Measurements from ENCODE around the gene ABCA3.
"Not testable (repeated sequence)": the region's sequence is repeated elsewhere in the genome, so short reads cannot be mapped to it uniquely, and the experiment has no call there.

The ABCA3 gene

DNA sequence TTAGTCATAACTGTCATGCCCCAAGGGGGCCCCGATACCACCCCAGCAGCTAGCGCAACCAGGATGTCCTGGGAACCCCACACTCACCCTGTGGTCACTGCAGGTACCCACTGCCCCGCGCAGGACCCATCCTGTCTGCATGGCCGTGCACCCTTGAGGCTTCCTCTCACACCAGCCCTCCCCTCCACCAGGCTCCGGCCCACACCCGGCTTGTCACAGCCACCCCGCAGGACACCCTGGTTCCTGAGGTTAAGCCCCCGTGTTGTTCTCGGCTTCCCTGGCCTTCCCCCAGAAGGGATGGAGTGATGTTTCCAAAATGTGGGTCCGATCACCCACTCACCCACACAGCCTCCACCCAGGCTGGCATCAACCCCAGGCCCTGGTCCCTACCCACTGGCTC lies 96.7 kb downstream of the ABCA3 start:
- Histone ChIP-seq H3K4me3 (no peak overlapping the region), H3K4me1 (no peaks in the 10 kb centered on the region), H3K27ac (no peak overlapping the region), H3K36me3 (peaks cover 43 to 78% (median 45%) of the 10 kb centered on the region in 3 donors), H3K9me3 (no peaks in the 10 kb centered on the region), H3K27me3 (no peaks in the 10 kb centered on the region)
- no peak for DNase-seq
- TF ChIP-seq, protein P1, sequence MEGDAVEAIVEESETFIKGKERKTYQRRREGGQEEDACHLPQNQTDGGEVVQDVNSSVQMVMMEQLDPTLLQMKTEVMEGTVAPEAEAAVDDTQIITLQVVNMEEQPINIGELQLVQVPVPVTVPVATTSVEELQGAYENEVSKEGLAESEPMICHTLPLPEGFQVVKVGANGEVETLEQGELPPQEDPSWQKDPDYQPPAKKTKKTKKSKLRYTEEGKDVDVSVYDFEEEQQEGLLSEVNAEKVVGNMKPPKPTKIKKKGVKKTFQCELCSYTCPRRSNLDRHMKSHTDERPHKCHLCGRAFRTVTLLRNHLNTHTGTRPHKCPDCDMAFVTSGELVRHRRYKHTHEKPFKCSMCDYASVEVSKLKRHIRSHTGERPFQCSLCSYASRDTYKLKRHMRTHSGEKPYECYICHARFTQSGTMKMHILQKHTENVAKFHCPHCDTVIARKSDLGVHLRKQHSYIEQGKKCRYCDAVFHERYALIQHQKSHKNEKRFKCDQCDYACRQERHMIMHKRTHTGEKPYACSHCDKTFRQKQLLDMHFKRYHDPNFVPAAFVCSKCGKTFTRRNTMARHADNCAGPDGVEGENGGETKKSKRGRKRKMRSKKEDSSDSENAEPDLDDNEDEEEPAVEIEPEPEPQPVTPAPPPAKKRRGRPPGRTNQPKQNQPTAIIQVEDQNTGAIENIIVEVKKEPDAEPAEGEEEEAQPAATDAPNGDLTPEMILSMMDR (IDR thresholded peaks at IDR 0.05) = no peak
- intact Hi-C loops (cut with DNase I; ENCODE audit: low total_unique reads) = no loop called here

DNA sequence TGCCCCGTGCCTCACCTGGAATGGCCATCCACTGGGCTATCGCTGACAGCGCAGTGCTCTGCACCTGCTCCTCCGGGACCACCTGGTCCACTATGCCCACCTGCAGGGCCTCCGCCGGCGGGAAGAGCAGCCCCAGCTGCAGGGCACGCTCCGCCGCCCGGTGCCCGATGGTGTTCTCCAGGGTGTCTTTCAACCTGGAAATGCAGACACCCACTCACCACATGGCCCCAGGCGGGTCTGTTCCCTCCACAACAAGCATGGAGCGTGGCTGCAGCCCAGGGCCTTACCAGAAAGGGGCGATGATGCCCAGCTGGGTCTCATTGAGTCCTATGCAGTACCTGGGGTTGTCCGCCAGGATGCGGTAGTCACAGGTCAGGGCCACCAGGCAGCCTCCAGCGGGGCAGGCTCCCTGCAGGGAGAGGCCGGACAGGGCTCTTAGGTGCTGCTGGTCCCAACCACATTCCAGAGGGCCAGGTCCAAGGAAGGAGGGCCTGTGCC lies 97.4 kb downstream of the ABCA3 start:
- Histone ChIP-seq H3K4me1 (no peaks in the 10 kb centered on the region), H3K27me3 (peaks cover 0 to 1% of the 10 kb centered on the region in 2 donors), H3K36me3 (peaks cover 43 to 78% (median 45%) of the 10 kb centered on the region in 3 donors), H3K9me3 (no peaks in the 10 kb centered on the region), H3K4me3 (no peak overlapping the region), H3K27ac (no peak overlapping the region)
- intact Hi-C loops (cut with DNase I; ENCODE audit: low total_unique reads) = no loop called here
- TF ChIP-seq, protein P1 (IDR thresholded peaks at IDR 0.05) = no peak
- DNase-seq = no peak

DNA sequence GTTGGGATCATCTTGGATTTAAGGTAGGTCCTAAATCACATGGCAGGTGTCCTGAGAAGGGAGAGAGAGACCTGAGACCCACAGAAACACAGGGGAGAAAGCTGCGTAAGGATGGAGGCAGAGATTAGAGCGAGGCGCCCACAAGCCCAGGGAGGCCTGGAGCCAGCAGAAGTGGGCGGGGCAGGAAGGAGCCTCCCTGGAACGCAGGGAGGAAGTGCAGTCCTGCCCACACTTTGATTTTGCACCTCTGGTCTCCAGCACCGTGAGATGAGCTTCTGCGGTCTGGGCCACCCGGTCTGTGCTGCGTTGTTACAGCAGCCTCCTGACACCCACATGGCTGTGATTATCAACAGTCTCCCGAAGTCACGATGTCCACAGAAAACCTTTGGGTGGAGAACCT lies 97.9 kb downstream of the ABCA3 start:
- no peak overlapping the region for H3K27ac ChIP-seq
- DNase-seq = no peak
- peaks cover 43 to 78% (median 45%) of the 10 kb centered on the region in 3 donors for H3K36me3 ChIP-seq
- intact Hi-C loops (cut with DNase I; ENCODE audit: low total_unique reads) = no loop called here
- H3K27me3 ChIP-seq = peaks cover 0 to 6% of the 10 kb centered on the region in 2 donors
- H3K9me3 ChIP-seq = no peaks in the 10 kb centered on the region
- TF ChIP-seq, protein P1 (IDR thresholded peaks at IDR 0.05) = no peak
- peaks cover 0 to 5% (median 2%) of the 10 kb centered on the region in 4 donors for H3K4me1 ChIP-seq
- no peak overlapping the region for H3K4me3 ChIP-seq

DNA sequence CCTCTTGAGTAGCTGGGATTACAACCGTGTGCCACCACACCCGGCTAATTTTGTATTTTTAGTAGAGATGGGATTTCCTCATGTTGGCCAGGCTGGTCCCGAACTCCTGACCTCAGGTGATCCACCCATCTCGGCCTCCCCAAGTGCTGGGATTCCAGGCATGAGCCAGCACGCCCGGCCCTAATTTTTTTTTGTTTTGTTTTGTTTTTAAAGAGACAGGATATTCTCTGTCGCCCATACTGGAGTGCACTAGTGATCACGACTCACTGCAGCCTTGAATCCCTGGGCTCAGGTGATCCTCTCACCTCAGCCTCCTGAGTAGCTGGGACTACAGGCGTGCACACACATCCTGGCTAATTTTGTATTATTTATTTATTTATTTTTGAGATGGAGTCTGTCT lies 100.2 kb downstream of the ABCA3 start:
- DNase-seq; intact Hi-C loops (cut with DNase I; ENCODE audit: low total_unique reads); H3K27ac ChIP-seq; H3K4me3 ChIP-seq; H3K9me3 ChIP-seq: not testable (repeated sequence)
- Histone ChIP-seq H3K36me3 (peaks cover 28 to 69% (median 35%) of the 10 kb centered on the region in 3 donors), H3K4me1 (peaks cover 7 to 21% (median 21%) of the 10 kb centered on the region in 4 donors), H3K27me3 (peaks cover 0 to 19% of the 10 kb centered on the region in 2 donors)

DNA sequence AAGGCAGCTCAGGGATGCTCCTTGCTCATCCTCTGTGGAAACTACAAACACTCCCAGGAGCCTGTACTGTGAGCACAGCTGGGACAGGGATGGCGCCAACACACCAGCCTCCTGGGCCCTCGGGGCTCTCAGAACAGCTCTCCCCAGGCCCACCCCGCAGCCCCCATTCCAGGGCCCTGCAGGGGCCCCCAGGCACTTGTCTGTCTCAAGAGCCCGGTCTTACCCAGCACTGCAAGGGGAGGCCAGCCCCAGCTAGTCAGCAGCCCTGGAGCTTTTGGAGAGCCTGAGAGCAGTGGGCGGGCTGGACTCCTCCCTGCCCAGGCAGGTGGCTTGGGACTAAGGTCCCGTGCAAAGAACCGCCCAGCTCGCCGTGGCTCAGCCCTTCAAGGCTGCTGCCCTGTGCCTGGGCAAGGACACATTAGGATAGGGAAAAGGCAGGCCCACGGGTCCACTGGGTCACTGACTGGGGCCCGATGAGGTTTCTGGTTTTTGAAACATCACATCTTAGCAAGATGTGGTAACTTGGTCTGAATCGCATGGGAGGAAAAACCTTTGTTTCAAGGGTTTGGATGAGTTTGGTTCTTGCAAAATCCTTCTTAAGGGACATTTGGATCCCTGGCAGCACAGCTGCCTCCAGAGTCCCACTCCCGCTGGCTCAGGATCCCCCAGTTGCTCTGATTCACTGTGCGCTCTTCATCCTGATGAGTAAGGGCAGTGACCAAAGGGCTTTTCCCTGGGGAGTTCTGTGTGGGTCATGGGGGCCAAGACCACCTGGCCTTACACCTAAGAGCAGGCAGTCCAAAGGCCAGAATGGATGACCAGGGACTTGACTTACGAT lies 101.5 kb downstream of the ABCA3 start:
- Histone ChIP-seq H3K4me1 (peaks cover 7 to 21% (median 21%) of the 10 kb centered on the region in 4 donors), H3K27me3 (peaks cover 0 to 19% of the 10 kb centered on the region in 2 donors), H3K36me3 (peaks cover 28 to 69% (median 35%) of the 10 kb centered on the region in 3 donors), H3K27ac (no peak overlapping the region), H3K4me3 (no peak overlapping the region), H3K9me3 (no peaks in the 10 kb centered on the region)
- TF ChIP-seq, protein P1 (IDR thresholded peaks at IDR 0.05) = no peak
- DNase-seq = no peak
- intact Hi-C loops (cut with DNase I; ENCODE audit: low total_unique reads) = no loop called here

DNA sequence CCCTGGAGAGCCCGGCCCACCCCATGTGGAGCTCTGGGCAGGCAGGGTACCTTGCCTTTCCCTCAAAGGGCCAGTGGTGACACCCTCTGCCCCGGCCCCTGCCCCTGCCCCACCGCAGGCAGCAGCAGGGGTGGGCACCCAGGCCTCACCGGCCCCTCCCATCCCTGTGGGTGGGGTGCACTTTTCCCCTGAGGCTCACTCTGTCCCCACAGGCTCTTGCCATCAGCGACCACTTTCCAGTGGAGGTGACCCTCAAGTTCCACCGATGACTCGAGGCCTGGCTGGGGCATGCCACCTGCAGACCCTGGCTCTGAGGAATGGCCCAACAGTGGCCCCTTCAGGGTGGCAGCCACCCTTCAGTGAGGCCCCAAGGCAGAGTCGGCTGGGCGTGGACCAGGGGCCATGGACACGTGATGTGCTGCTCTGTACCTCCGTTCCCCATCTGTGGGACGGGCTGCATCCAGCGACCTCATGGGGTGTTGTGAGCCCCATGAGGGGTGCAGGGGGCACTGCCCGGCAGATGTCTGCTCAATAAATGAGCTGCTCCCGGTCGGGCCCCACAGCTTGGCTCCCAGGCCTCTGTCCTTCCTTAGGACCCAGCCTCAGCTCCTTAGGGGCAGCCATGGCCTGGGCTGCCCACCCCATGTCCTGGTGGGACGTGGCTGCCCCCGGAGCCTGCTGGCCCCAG lies 102.2 kb downstream of the ABCA3 start:
- H3K4me1 ChIP-seq = peaks cover 7 to 21% (median 21%) of the 10 kb centered on the region in 4 donors
- DNase-seq = no peak
- TF ChIP-seq, protein P1 (IDR thresholded peaks at IDR 0.05) = no peak
- H3K4me3 ChIP-seq = no peak overlapping the region
- intact Hi-C loops (cut with DNase I; ENCODE audit: low total_unique reads) = no loop called here
- H3K27ac ChIP-seq = no peak overlapping the region
- peaks cover 34 to 69% (median 35%) of the 10 kb centered on the region in 3 donors for H3K36me3 ChIP-seq
- peaks cover 0 to 19% of the 10 kb centered on the region in 2 donors for H3K27me3 ChIP-seq
- no peaks in the 10 kb centered on the region for H3K9me3 ChIP-seq

Measured in tibial artery (tissue), 4 donors.